Left cardiac atrium (tissue), 4 donors: ENCODE results near the gene CTSO. TPM values are rescaled to one million over a fixed set of nuclear protein-coding genes. Genes with fewer than 3 reads are reported as not detected.
"Not testable (repeated sequence)": the region's sequence is repeated elsewhere in the genome, so short reads cannot be mapped to it uniquely, and the experiment has no call there.

Experiments
- ATAC-seq, 2 donors: fragments of 200-7000 bp; cut with Tn5 transposase; one replicate each; pipeline ENCODE4 v1.9.1; 2020; ENCODE audit warnings: mild to moderate bottlenecking in 2 of 2, moderate library complexity in 2 of 2
- DNase-seq: peaks from one replicate; pipeline ENCODE4 v3.0.0-alpha.2; 2020
- intact Hi-C, 2 donors: fragments of 100-400 bp; cut with DNase I; formaldehyde crosslinking; loops; one replicate each; pipeline versions ENCODE4 v1.14.1 to v1.15.1; 2022 to 2023
- total RNA-seq, 2 donors: library from RNA; stranded (reverse); fragmentation: NEBNext Ultra II Directional; extraction: Animal tissue kit (Norgen Biotek cat#: 25700); gene quantifications; one replicate each; pipeline ENCODE4 v1.2.1, GENCODE V29; 2021
- donor health status: DM: no; HTN: yes; CAD: no.
- donor health status: DM: no; HTN: yes; CAD: no; lungs with severe emphysema.
- donor health status: DM: yes; HTN: yes; CAD: no.
- donor health status: Dilated cardiomyopathy.

Gene CTSO
- total RNA-seq, 2 donors from 2014 or later, result 10.0 to 10.2 TPM

DNA sequence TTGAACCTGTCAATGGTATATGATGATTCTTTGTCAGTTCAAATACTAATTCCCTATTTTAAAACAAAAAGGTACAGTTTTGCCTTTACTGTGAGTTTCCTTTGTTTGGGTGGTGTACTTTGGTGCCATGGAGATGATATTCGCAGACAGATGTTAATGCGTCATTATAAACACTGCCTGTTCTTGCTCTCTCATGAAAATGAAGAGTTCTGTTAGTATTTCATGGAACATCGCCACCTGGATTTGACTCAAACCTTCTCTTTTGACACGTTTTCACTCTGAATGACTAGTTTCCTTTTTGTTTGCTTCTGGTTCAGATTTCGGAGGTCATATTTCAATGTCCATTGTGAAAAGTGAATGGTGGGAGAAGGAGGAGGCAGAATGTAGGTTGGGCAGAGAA, 6.9 kb upstream of the CTSO start:
- intact Hi-C loops, result no loop called here
- DNase-seq (no peak), ATAC-seq (peak in 1 of 2 donors; percentile 84)

- no peak for DNase-seq
- no peak for ATAC-seq
- intact Hi-C loops, result no loop called here
Observed at GRCh38 chr4:155959417-155959816, 5.8 kb upstream of the CTSO start.

DNA sequence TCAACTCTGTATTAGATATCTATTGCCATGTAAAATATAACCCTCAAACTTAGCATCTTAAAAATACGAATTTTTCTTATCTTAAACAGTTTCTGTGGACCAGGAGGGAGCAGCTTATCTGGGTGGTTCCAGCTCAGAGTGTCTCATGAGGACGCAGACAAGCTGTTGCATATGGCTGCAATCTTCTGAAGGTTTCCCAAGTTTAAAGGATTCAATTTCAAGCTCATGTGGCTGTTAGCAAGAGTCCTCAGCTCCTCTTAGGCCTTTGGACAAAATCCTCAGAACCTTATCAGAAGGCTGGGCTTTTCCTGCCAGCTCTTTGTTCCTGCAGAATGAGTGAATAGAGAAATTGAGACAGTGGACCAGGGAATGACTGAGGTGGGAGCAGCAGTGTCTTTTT, 2.8 kb upstream of the CTSO start:
- ATAC-seq, result no peak
- no peak for DNase-seq
- intact Hi-C loops, result no loop called here

GRCh38 chr4:155954939-155955338, 1.3 kb upstream of the CTSO start:
- intact Hi-C loops, result loop anchor here in 1 of 2 donors (5.0 kb wide), 2 partner anchors 148 to 553 kb away; no protein-coding TSS in a partner anchor
- ATAC-seq, result no peak
- no peak for DNase-seq

DNA sequence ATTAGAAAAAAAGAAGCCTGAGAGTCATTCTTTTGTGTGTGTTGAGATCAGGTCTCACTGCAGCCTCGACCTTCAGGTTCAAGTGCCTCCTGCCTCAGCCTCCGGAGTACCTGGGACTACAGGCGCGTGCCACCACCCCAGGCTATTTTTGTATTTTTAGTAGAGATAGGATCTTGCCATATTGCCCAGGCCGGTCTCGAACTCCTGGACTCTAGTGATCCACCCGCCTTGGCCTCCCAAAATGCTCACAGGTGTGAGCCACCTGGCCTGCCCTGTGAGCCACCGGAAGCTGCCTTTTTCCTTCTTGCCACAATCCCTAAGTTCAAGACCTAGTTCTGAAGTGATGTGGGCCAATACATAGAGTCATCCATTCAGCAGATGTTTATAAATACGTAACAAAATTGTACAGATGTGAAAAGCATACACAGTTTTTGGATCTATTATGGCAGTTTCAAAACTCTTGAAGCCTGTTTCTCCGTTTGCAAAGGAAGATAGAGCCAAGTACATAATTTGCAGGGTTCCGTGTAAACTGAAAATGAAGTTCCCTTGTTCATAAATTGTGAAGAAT, 536 bp upstream of the CTSO start:
- DNase-seq, result no peak
- ATAC-seq, result no peak
- intact Hi-C loops, result loop anchor here in 1 of 2 donors (5.0 kb wide), 2 partner anchors 147 to 552 kb away; no protein-coding TSS in a partner anchor

DNA sequence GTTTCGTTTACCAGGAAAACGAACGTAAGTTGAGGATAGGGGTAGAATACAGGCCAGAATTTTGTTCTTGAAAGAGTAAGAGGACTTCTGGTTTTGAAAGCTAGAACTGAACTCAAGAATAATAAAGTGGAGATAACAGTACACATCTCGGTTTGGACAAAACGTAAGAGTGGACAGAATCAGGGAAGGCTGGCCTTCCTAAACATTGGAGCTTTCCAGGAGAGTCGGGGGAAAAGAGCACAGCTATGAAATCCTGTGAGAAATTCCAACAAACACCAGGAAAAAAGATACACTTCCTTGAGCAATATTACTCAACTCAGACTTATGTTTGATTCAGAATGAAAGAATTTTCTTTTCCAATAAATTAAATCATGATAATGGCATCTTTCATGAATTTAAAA, 1.2 kb downstream of the CTSO start:
- no peak for ATAC-seq
- DNase-seq, result no peak
- intact Hi-C loops, result loop anchor here in 1 of 2 donors (2.0 to 5.0 kb wide), 3 partner anchors 145 to 550 kb away; no protein-coding TSS in a partner anchor

DNA sequence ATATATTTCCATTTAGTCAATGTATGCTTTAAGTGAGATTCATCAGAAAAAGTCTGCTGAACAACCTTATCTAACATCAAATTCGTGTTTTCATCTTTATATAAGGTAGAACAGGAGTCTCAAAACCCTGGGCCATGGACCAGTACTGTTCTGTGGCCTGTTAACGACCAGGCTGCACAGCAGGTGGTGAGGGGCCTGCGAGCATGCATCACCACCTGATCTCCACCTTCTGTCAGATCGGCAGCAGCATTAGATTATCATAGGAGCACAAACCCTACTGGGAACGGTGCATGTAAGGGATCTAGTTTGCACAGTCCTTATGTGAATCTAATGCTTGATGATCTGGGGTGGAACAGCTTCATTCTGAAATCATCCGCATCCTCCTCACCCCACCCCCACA, 3.2 kb downstream of the CTSO start:
- no peak for DNase-seq
- no peak for ATAC-seq
- intact Hi-C loops, result loop anchor here in 1 of 2 donors (5.0 kb wide), 2 partner anchors 143 to 548 kb away; no protein-coding TSS in a partner anchor

GRCh38 chr4:155948541-155948940, 5.1 kb downstream of the CTSO start:
- ATAC-seq, result no peak
- no peak for DNase-seq
- intact Hi-C loops, result loop anchor here in 1 of 2 donors (10.0 kb wide), 1 partner anchor 544 kb away; no protein-coding TSS in a partner anchor

DNA sequence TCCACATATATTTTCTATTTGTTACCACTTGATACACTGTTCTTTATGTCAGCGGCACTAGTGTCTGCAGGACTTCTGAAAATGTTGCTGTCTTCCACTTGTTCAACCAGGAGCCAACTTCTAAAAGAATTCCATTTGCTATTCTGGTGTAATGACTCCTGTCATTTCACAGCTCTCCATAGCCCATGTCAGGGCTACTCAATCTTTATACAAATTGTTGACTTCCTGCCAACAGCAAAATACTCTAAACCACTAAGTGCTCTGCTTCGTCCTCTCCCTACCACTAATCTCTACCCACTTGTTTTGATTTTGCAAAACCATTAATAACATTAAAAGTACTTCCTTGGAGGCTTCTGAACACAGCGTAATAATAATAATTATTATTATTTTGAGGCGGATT, 7.2 kb downstream of the CTSO start:
- intact Hi-C loops, result loop anchor here in 1 of 2 donors (10.0 kb wide), 1 partner anchor 542 kb away; no protein-coding TSS in a partner anchor
- DNase-seq (no peak), ATAC-seq (peak; percentile 57 to 77)

DNA sequence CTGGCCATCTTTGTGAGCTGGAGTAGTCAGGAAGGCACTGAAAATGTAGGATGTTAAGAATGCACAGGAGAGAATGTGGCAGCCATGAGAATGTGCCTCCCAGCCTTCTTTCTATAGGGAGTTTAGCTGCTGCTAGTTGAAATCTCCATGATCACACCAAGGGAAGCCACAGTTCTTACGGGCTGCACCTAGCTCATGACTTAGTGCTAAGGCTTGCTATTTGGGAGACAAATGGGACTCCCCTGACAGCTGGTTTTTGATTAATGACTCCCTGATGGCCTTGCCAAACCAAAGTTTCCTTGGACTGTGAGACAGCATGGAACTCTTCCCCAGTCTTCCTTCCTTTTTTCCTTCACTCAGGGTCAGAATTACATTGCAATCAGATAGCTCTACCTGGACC, 9.2 kb downstream of the CTSO start:
- DNase-seq (no peak), ATAC-seq (no peak)
- intact Hi-C loops, result loop anchor here in 1 of 2 donors (10.0 kb wide), 1 partner anchor 540 kb away; no protein-coding TSS in a partner anchor

GRCh38 chr4:155943605-155944291, 9.9 kb downstream of the CTSO start:
- DNase-seq, result no peak
- intact Hi-C loops, result loop anchor here in 1 of 2 donors (10.0 kb wide), 1 partner anchor 539 kb away; no protein-coding TSS in a partner anchor

GRCh38 chr4:155941820-155942219, 11.8 kb downstream of the CTSO start:
- intact Hi-C loops, result loop anchor here in 1 of 2 donors (10.0 kb wide), 1 partner anchor 537 kb away; no protein-coding TSS in a partner anchor
- no peak for DNase-seq
- ATAC-seq, result no peak

More at GRCh38 chr4:155943605-155944291, 9.9 kb downstream of the CTSO start:
- no peak for ATAC-seq

GRCh38 chr4:155941085-155941790, 12.4 kb downstream of the CTSO start:
- intact Hi-C loops, result loop anchor here in 1 of 2 donors (10.0 kb wide), 1 partner anchor 536 kb away; no protein-coding TSS in a partner anchor
- DNase-seq (no peak), ATAC-seq (no peak)

DNA sequence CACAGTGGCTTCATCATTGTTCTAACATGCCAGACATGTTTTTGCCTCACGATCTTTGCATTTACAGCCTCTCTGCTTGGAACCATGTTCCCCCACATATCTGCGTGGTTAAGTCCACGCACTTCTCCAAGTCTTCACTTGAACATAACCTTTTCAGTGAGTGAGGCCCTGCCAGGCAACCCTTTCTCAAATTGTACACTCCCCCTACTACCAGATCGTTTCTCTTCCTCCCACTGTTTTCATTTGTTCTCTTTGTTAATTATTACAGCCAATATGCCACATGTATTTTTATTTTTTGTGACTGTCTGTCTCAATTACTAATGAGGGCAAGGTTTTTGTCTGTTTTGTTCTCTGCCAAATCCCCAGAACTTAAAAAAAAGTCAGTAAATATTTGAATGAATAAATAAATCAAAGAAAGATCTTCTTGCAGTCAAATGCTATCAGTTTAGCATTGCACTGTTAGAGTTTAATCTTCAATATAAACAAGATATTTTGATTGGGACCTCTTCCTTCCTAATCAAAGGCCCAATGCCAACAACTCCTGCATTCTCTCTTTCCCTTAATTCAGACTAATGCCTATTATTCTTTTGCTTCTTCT, 18.2 kb downstream of the CTSO start:
- DNase-seq (no peak), ATAC-seq (no peak)
- intact Hi-C loops, result no loop called here

DNA sequence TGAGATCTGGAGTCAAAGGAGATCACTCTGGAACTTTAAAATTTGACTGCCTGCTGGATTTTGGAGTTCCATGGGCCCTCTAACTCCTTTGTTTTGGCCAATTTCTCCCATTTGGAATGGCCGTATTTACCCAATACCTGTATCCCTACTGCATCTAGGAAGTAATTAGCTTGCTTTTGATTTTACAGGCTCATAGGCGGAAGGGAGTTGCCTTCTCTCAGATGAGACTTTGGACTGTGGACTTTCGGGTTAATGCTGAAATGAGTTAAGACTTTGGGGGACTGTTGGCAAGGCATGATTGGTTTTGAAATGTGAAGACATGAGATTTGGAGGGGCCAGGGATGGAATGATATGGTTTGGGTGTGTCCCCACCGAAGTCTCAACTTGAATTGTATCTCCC, 19.0 kb downstream of the CTSO start:
- DNase-seq, ATAC-seq, intact Hi-C loops: not testable (repeated sequence)

DNA sequence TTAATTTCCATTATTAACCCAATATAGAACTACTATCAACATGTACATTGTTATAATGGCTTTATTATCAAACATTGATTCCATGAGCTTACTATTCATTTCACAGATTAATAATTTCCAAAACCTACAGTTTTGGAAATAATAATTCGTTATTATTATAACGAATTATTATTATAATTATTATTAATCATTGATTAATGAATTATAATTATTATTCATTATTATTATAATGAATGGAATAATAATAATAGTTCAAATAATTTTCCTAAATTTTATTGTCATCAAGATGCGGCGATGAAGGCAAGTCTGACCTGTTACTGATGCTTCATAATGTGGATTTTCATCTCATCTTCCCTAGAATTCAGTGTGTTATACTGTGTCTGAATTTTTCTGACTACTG, 22.0 kb downstream of the CTSO start:
- intact Hi-C loops, result no loop called here
- ATAC-seq (no peak), DNase-seq (no peak)

GRCh38 chr4:155930330-155930729, 23.3 kb downstream of the CTSO start:
- ATAC-seq (no peak), DNase-seq (no peak)
- intact Hi-C loops, result no loop called here

- no peak for ATAC-seq
Observed at GRCh38 chr4:155929833-155930232, 23.8 kb downstream of the CTSO start.

DNA sequence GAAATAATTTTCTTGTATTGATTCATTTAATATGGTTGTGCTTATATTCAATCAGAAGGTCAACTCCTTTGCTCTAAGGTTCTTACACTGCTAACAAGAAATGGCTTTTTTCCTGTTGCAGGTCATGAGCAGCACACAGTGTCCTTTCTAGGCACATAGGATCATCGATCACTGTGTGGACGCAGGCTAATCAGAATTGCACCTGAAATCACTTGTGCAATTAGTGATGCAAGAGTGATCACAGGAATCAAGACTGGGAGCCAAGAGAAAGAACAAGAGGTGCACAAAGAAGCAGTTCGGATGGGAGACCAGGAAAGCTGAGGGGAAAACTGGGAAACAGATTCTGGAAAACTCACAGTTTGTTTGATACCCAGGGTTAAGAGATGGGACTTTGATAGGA, 29.0 kb downstream of the CTSO start:
- DNase-seq, result no peak
- ATAC-seq, result no peak
- intact Hi-C loops, result no loop called here

More at GRCh38 chr4:155929833-155930232, 23.8 kb downstream of the CTSO start:
- DNase-seq, result no peak
- intact Hi-C loops, result no loop called here
